HG03097 (cell line): ENCODE results near the gene LINGO3.

Experiments
- ATAC-seq: cut with Tn5 transposase; IDR thresholded peaks from one replicate; pipeline ENCODE4 v1.9.1; 2021; ENCODE audit not compliant: unreplicated experiment, low FRiP score

Gene LINGO3

GRCh38 chr19:2339644-2340310, 31.8 kb upstream of the LINGO3 start:
- ATAC-seq, result no peak

- no peak for ATAC-seq
These were observed 31.0 kb upstream of the LINGO3 start for GRCh38 chr19:2338751-2339643.

- no peak for ATAC-seq
These were observed 30.2 kb upstream of the LINGO3 start for GRCh38 chr19:2338055-2338615.

GRCh38 chr19:2337329-2337707, 29.4 kb upstream of the LINGO3 start:
- ATAC-seq, result no peak

- ATAC-seq, result no peak
These were observed 28.8 kb upstream of the LINGO3 start for GRCh38 chr19:2336528-2337328.

- ATAC-seq, result no peak
These were observed 27.9 kb upstream of the LINGO3 start for GRCh38 chr19:2335848-2336247.

GRCh38 chr19:2334986-2335846, 27.3 kb upstream of the LINGO3 start:
- no peak for ATAC-seq

- ATAC-seq, result no peak
These were observed 26.5 kb upstream of the LINGO3 start for GRCh38 chr19:2334426-2334825.

GRCh38 chr19:2333807-2334211, 25.9 kb upstream of the LINGO3 start:
- ATAC-seq, result no peak

GRCh38 chr19:2333027-2333806, 25.3 kb upstream of the LINGO3 start:
- no peak for ATAC-seq

GRCh38 chr19:2332341-2333026, 24.5 kb upstream of the LINGO3 start:
- ATAC-seq, result peak; percentile 38

- no peak for ATAC-seq
These were observed 23.8 kb upstream of the LINGO3 start for GRCh38 chr19:2331601-2332246.

GRCh38 chr19:2330632-2331284, 22.8 kb upstream of the LINGO3 start:
- ATAC-seq, result no peak

- ATAC-seq, result no peak
These were observed 22.3 kb upstream of the LINGO3 start for GRCh38 chr19:2330255-2330631.

- ATAC-seq, result no peak
These were observed 21.6 kb upstream of the LINGO3 start for GRCh38 chr19:2329501-2329916.

- no peak for ATAC-seq
These were observed 21.2 kb upstream of the LINGO3 start for GRCh38 chr19:2329149-2329478.

GRCh38 chr19:2328401-2329148, 20.6 kb upstream of the LINGO3 start, which contains the start of the genes LSM7 and SPPL2B:
Gene LSM7, minus strand, starts transcription at chr19:2328586. Its CDS starts 20 bp downstream, at chr19:2328566.
Gene SPPL2B, plus strand, starts transcription at chr19:2328684. Its CDS starts 26 bp downstream, at chr19:2328710.
- peak; percentile 53 for ATAC-seq
